Neural progenitor cell (in vitro differentiated cells): ENCODE data around the gene SMS.

Experiments
- CTCF ChIP-seq: fragments of 200-600 bp; sonication (generic); IDR thresholded peaks from 2 replicates; pipeline ENCODE4 v1.5.1; 2017; ENCODE audit warnings: antibody characterized with exemption, mild to moderate bottlenecking
- EZH2 ChIP-seq: fragments of 200-600 bp; sonication (generic); IDR thresholded peaks from 2 replicates; pipeline ENCODE4 v1.6.1; 2017; ENCODE audit warnings: antibody characterized with exemption, mild to moderate bottlenecking, moderate library complexity
- EZH2phosphoT487 ChIP-seq: fragments of 200-600 bp; sonication (generic); IDR thresholded peaks from 2 replicates; pipeline ENCODE4 v1.6.1; 2017; ENCODE audit warnings: antibody characterized with exemption

DNA sequence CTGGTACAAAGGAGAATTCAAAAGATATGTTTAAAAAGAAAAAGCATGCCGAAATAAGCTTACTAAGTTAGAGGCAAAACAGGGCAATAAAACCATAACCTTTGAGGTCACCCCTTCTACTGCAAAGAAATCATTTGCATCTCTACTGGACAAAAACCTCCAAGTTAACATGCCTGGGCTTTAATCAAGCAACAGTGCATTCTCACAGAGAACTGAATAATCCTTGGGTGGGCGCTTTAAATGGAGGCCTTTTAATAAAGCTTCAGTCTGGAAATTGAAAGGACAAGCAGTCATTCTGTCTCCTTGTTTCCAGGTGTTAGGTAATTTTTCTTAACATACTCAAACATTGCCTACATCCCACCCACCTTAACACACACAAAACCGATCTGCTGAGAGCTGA lies 34.6 kb upstream of the SMS start:
- TF ChIP-seq CTCF (no peak), EZH2phosphoT487 (no peak), EZH2 (no peak)
